Esophagus squamous epithelium (tissue), 5 donors: ENCODE results near the gene RAX. TPM values are rescaled to one million over a fixed set of nuclear protein-coding genes. Genes with fewer than 3 reads are reported as not detected.

Source experiments
- DNase-seq: peaks from one replicate; lab custom pipeline; 2025; lab: John Stamatoyannopoulos, UW
- H3K27ac ChIP-seq, 4 donors: fragments of 200-600 bp; sonication (generic); one replicate each; pipeline ENCODE4 v1.5.1; 2016 to 2019; ENCODE audit warnings: mild to moderate bottlenecking in 1 of 4
- H3K27me3 ChIP-seq, 4 donors: fragments of 200-600 bp; sonication (generic); 1 replicate in 3 of 4; 2 replicates in 1 of 4; pipeline versions ENCODE4 v1.5.1 to v1.6.0; 2017 to 2021; ENCODE audit warnings: antibody characterized with exemption in 1 of 4
- H3K36me3 ChIP-seq, 3 donors: fragments of 200-600 bp; sonication (generic); one replicate each; pipeline ENCODE4 v1.5.1; 2016 to 2019
- H3K4me1 ChIP-seq, 3 donors: fragments of 200-600 bp; sonication (generic); one replicate each; pipeline ENCODE4 v1.5.1; 2017 to 2019
- H3K4me3 ChIP-seq, 4 donors: fragments of 200-600 bp; sonication (generic); 1 replicate in 3 of 4; 2 replicates in 1 of 4; pipeline ENCODE4 v1.5.1; 2016 to 2019; ENCODE audit warnings: mild to moderate bottlenecking in 2 of 4, moderate library complexity in 1 of 4
- H3K9me3 ChIP-seq, 3 donors: fragments of 200-600 bp; sonication (generic); one replicate each; pipeline ENCODE4 v1.5.1; 2016 to 2019
- CTCF ChIP-seq, 6 experiments: fragments of 450-650 bp in 4 of 6; fragments of 200-600 bp in 2 of 6; sonication (generic) in 2 of 6; IDR thresholded peaks; one replicate each; pipeline ENCODE4 v1.5.1; 2016 to 2019; ENCODE audit warnings: antibody characterized with exemption in 6 of 6, mild to moderate bottlenecking in 4 of 6, moderate library complexity in 4 of 6
- POLR2A ChIP-seq, 4 donors: fragments of 450-650 bp; IDR thresholded peaks; one replicate each; pipeline ENCODE4 v1.6.1; 2017; ENCODE audit warnings: antibody characterized with exemption in 4 of 4, mild to moderate bottlenecking in 4 of 4, moderate library complexity in 3 of 4
- WGBS, 2 donors: methylation state at CpG; one replicate each; pipeline ENCODE4 v1.1.5; 2018; 5-methylcytosine and 5-hydroxymethylcytosine counted together
- intact Hi-C: fragments of 100-400 bp; cut with DNase I; formaldehyde crosslinking; loops from one replicate; pipeline ENCODE4 v1.15.0; 2022
- total RNA-seq, 4 donors: library from RNA; depleted of rRNA; stranded (reverse); fragments of >200 nt; gene quantifications; one replicate each; pipeline ENCODE4 v1.1.0, GENCODE V29; 2016
- donor health status: DM: yes; HTN: yes; CAD: no.

RAX gene
- total RNA-seq, 4 donors from 2014 or later: not detected

GRCh38 chr18:59282341-59282740, 9.1 kb upstream of the RAX start:
- intact Hi-C loops: no loop called here
- Histone ChIP-seq H3K9me3 (no peaks in the 10 kb centered on the region), H3K4me3 (no peak overlapping the region), H3K27ac (no peak overlapping the region), H3K4me1 (no peaks in the 10 kb centered on the region), H3K36me3 (no peaks in the 10 kb centered on the region), H3K27me3 (no peaks in the 10 kb centered on the region)
- TF ChIP-seq POLR2A (IDR thresholded peaks at IDR 0.05) (no peak), CTCF (IDR thresholded peaks at IDR 0.05) (no peak)
- no peak for DNase-seq
- 78 to 82% methylated on average over 11 of the region's 11 CpGs for WGBS, 2 donors

- no peak overlapping the region for H3K4me3 ChIP-seq
- H3K27me3 ChIP-seq: peaks cover 0 to 7% (median 3%) of the 10 kb centered on the region in 4 donors
- H3K27ac ChIP-seq: no peak overlapping the region
- no peak for TF ChIP-seq POLR2A (IDR thresholded peaks at IDR 0.05)
- no peak for TF ChIP-seq CTCF (IDR thresholded peaks at IDR 0.05)
- DNase-seq: no peak
- H3K9me3 ChIP-seq: no peaks in the 10 kb centered on the region
- intact Hi-C loops: no loop called here
- WGBS, 2 donors: 52 to 63% methylated on average over 1 of the region's 1 CpG
- no peaks in the 10 kb centered on the region for H3K4me1 ChIP-seq
- no peaks in the 10 kb centered on the region for H3K36me3 ChIP-seq
Observed at GRCh38 chr18:59279722-59280121, 6.5 kb upstream of the RAX start.

- H3K4me3 ChIP-seq: no peak overlapping the region
- WGBS, 2 donors: 61 to 78% methylated on average over 3 of the region's 3 CpGs
- peaks cover 0 to 2% (median 0%) of the 10 kb centered on the region in 3 donors for H3K4me1 ChIP-seq
- no peaks in the 10 kb centered on the region for H3K36me3 ChIP-seq
- H3K27me3 ChIP-seq: peaks cover 0 to 13% (median 7%) of the 10 kb centered on the region in 4 donors
- DNase-seq: no peak
- intact Hi-C loops: no loop called here
- no peak for TF ChIP-seq CTCF (IDR thresholded peaks at IDR 0.05)
- TF ChIP-seq POLR2A (IDR thresholded peaks at IDR 0.05): no peak
- H3K9me3 ChIP-seq: no peaks in the 10 kb centered on the region
- no peak overlapping the region for H3K27ac ChIP-seq
Observed at GRCh38 chr18:59279193-59279592, 5.9 kb upstream of the RAX start.

GRCh38 chr18:59278793-59279192, 5.5 kb upstream of the RAX start:
- intact Hi-C loops: no loop called here
- WGBS, 2 donors: 65 to 73% methylated on average over 5 of the region's 5 CpGs
- TF ChIP-seq CTCF (IDR thresholded peaks at IDR 0.05) (no peak), POLR2A (IDR thresholded peaks at IDR 0.05) (no peak)
- Histone ChIP-seq H3K27me3 (peaks cover 0 to 17% (median 11%) of the 10 kb centered on the region in 4 donors), H3K4me1 (peaks cover under 1 to 6% (median 1%) of the 10 kb centered on the region in 3 donors), H3K4me3 (no peak overlapping the region), H3K9me3 (no peaks in the 10 kb centered on the region), H3K27ac (no peak overlapping the region), H3K36me3 (no peaks in the 10 kb centered on the region)
- no peak for DNase-seq

GRCh38 chr18:59276047-59276446, 2.8 kb upstream of the RAX start:
- H3K4me3 ChIP-seq: no peak overlapping the region
- no peak overlapping the region for H3K27ac ChIP-seq
- DNase-seq: no peak
- WGBS, 2 donors: 26 to 29% methylated on average over 3 to 5 of the region's 5 CpGs
- peaks cover 0 to 42% (median 33%) of the 10 kb centered on the region in 4 donors for H3K27me3 ChIP-seq
- no peak for TF ChIP-seq CTCF (IDR thresholded peaks at IDR 0.05)
- TF ChIP-seq POLR2A (IDR thresholded peaks at IDR 0.05): no peak
- intact Hi-C loops: no loop called here
- H3K36me3 ChIP-seq: no peaks in the 10 kb centered on the region
- no peaks in the 10 kb centered on the region for H3K9me3 ChIP-seq
- H3K4me1 ChIP-seq: peaks cover 16 to 30% (median 21%) of the 10 kb centered on the region in 3 donors
